ENCODE measurements around the gene GPR180. TPM values are rescaled to one million over a fixed set of nuclear protein-coding genes. Genes with fewer than 3 reads are reported as not detected.
"Not testable (repeated sequence)": the region's sequence is repeated elsewhere in the genome, so short reads cannot be mapped to it uniquely, and the experiment has no call there.

GPR180 gene
- total RNA-seq, 1 experiment from 2014 or later, result 5.1 TPM

- DNase-seq (ENCODE audit: low read depth), result no peak
These were observed 5.1 kb upstream of the GPR180 start for GRCh38 chr13:94596575-94596971.

- no peak for DNase-seq (ENCODE audit: low read depth)
These were observed 3.4 kb upstream of the GPR180 start for GRCh38 chr13:94598281-94598680.

- DNase-seq (ENCODE audit: low read depth), result no peak
These were observed 1.8 kb upstream of the GPR180 start for GRCh38 chr13:94599877-94600276.

GRCh38 chr13:94602467-94602866, 810 bp downstream of the GPR180 start:
- no peak for DNase-seq (ENCODE audit: low read depth)

GRCh38 chr13:94607056-94607455, 5.4 kb downstream of the GPR180 start:
- no peak for DNase-seq (ENCODE audit: low read depth)

GRCh38 chr13:94607939-94608338, 6.3 kb downstream of the GPR180 start:
- DNase-seq (ENCODE audit: low read depth), result no peak

GRCh38 chr13:94608586-94608985, 6.9 kb downstream of the GPR180 start:
- no peak for DNase-seq (ENCODE audit: low read depth)

GRCh38 chr13:94609196-94609595, 7.5 kb downstream of the GPR180 start:
- DNase-seq (ENCODE audit: low read depth), result no peak

GRCh38 chr13:94610475-94610874, 8.8 kb downstream of the GPR180 start:
- DNase-seq (ENCODE audit: low read depth), result no peak

GRCh38 chr13:94612050-94612449, 10.4 kb downstream of the GPR180 start:
- DNase-seq (ENCODE audit: low read depth), result no peak

- DNase-seq (ENCODE audit: low read depth), result no peak
These were observed 11.4 kb downstream of the GPR180 start for GRCh38 chr13:94613051-94613450.

GRCh38 chr13:94617389-94618000, 15.8 kb downstream of the GPR180 start:
- no peak for DNase-seq (ENCODE audit: low read depth)

- DNase-seq (ENCODE audit: low read depth), result peak; percentile 9
These were observed 18.7 kb downstream of the GPR180 start for GRCh38 chr13:94620286-94620896.

- DNase-seq (ENCODE audit: low read depth), result no peak
These were observed 20.7 kb downstream of the GPR180 start for GRCh38 chr13:94622344-94622743.

GRCh38 chr13:94623316-94623715, 21.7 kb downstream of the GPR180 start:
- DNase-seq (ENCODE audit: low read depth), result no peak

GRCh38 chr13:94630858-94631257, 29.2 kb downstream of the GPR180 start:
- no peak for DNase-seq (ENCODE audit: low read depth)

GRCh38 chr13:94632226-94632980, 30.7 kb downstream of the GPR180 start:
- no peak for DNase-seq (ENCODE audit: low read depth)

- not testable (repeated sequence) for DNase-seq (ENCODE audit: low read depth)
These were observed 34.4 kb downstream of the GPR180 start for GRCh38 chr13:94636096-94636495.

- no peak for DNase-seq (ENCODE audit: low read depth)
These were observed 35.4 kb downstream of the GPR180 start for GRCh38 chr13:94636942-94637578.

GRCh38 chr13:94637677-94638076, 36.0 kb downstream of the GPR180 start:
- not testable (repeated sequence) for DNase-seq (ENCODE audit: low read depth)

- no peak for DNase-seq (ENCODE audit: low read depth)
These were observed 39.1 kb downstream of the GPR180 start for GRCh38 chr13:94640721-94641120.

GRCh38 chr13:94641409-94641941, 39.8 kb downstream of the GPR180 start:
- peak; percentile 39 for DNase-seq (ENCODE audit: low read depth)

All from Daoy (cell line).